CMK (cell line): ENCODE results near the gene FSHR.

Experiments
- DNase-seq: peaks from one replicate; pipeline ENCODE4 v3.0.0-alpha.2; 2010; ENCODE audit warnings: low read depth

Gene FSHR

GRCh38 chr2:49111006-49111405, 43.3 kb downstream of the FSHR start:
- DNase-seq: no peak

- no peak for DNase-seq
These were observed 43.7 kb downstream of the FSHR start for GRCh38 chr2:49110571-49110970.

GRCh38 chr2:49108851-49109250, 45.5 kb downstream of the FSHR start:
- DNase-seq: no peak

GRCh38 chr2:49108436-49108835, 45.9 kb downstream of the FSHR start:
- DNase-seq: no peak

GRCh38 chr2:49105506-49105905, 48.8 kb downstream of the FSHR start:
- DNase-seq: no peak

GRCh38 chr2:49102146-49102545, 52.2 kb downstream of the FSHR start:
- DNase-seq: no peak

GRCh38 chr2:49080681-49081080, 73.6 kb downstream of the FSHR start:
- DNase-seq: no peak

GRCh38 chr2:49070716-49071115, 83.6 kb downstream of the FSHR start:
- no peak for DNase-seq

- DNase-seq: no peak
These were observed 84.5 kb downstream of the FSHR start for GRCh38 chr2:49069829-49070228.

GRCh38 chr2:49068613-49069012, 85.7 kb downstream of the FSHR start:
- no peak for DNase-seq

GRCh38 chr2:49067971-49068370, 86.3 kb downstream of the FSHR start:
- no peak for DNase-seq

GRCh38 chr2:49053156-49053555, 101.2 kb downstream of the FSHR start:
- no peak for DNase-seq

- DNase-seq: no peak
These were observed 104.0 kb downstream of the FSHR start for GRCh38 chr2:49050265-49050664.

- no peak for DNase-seq
These were observed 105.2 kb downstream of the FSHR start for GRCh38 chr2:49049161-49049560.

- no peak for DNase-seq
These were observed 109.2 kb downstream of the FSHR start for GRCh38 chr2:49045083-49045482.

- DNase-seq: no peak
These were observed 109.8 kb downstream of the FSHR start for GRCh38 chr2:49044350-49045079.

GRCh38 chr2:49043405-49043982, 110.8 kb downstream of the FSHR start:
- DNase-seq: no peak

GRCh38 chr2:49042488-49042887, 111.8 kb downstream of the FSHR start:
- DNase-seq: no peak

GRCh38 chr2:49041061-49041460, 113.3 kb downstream of the FSHR start:
- no peak for DNase-seq

GRCh38 chr2:49037197-49037596, 117.1 kb downstream of the FSHR start:
- DNase-seq: no peak

- DNase-seq: no peak
These were observed 118.8 kb downstream of the FSHR start for GRCh38 chr2:49035481-49035880.

- DNase-seq: no peak
These were observed 120.7 kb downstream of the FSHR start for GRCh38 chr2:49033394-49034185.

GRCh38 chr2:49032936-49033335, 121.4 kb downstream of the FSHR start:
- DNase-seq: no peak
